Activated CD4-positive, alpha-beta T cell treated with anti-CD3 and anti-CD28 coated beads, Interleukin-2, amount 10 ng/mL, durations not matched to agents 24 days and 14 days (primary cell): ENCODE data around the gene RB1. TPM values are rescaled to one million over a fixed set of nuclear protein-coding genes. Genes with fewer than 3 reads are reported as not detected.
A peak's percentile ranks its signal among the peaks of the same experiment; 100 is the strongest.
"Not testable (repeated sequence)": the region's sequence is repeated elsewhere in the genome, so short reads cannot be mapped to it uniquely, and the experiment has no call there.

ENCODE experiments used
- DNase-seq: peaks from one replicate; pipeline ENCODE4 v3.0.0; 2022
- H3K27ac Mint-ChIP-seq: one replicate; pipeline ENCODE4 v1.8.0; 2022; ENCODE audit warnings: mild to moderate bottlenecking, mixed read lengths
- H3K27me3 Mint-ChIP-seq: one replicate; pipeline ENCODE4 v1.8.0; 2022; ENCODE audit warnings: mixed read lengths
- H3K36me3 Mint-ChIP-seq: one replicate; pipeline ENCODE4 v1.8.0; 2022; ENCODE audit warnings: low read depth, mild to moderate bottlenecking, mixed read lengths
- H3K4me1 Mint-ChIP-seq: one replicate; pipeline ENCODE4 v1.8.0; 2021; ENCODE audit warnings: mixed read lengths
- H3K4me3 Mint-ChIP-seq: one replicate; pipeline ENCODE4 v1.8.0; 2022; ENCODE audit warnings: mild to moderate bottlenecking, moderate library complexity, mixed read lengths
- H3K9me3 Mint-ChIP-seq: one replicate; pipeline ENCODE4 v1.8.0; 2021; ENCODE audit warnings: mixed read lengths
- intact Hi-C: fragments of 100-400 bp; cut with micrococcal nuclease; formaldehyde crosslinking; loops from one replicate; pipeline ENCODE4 v1.15.1; 2023
- total RNA-seq: library from RNA; stranded (reverse); gene quantifications from 2 replicates; pipeline ENCODE4 v1.2.3, GENCODE V29; 2022

The RB1 gene
- total RNA-seq, 1 donor from 2014 or later = 29.0 TPM

DNA sequence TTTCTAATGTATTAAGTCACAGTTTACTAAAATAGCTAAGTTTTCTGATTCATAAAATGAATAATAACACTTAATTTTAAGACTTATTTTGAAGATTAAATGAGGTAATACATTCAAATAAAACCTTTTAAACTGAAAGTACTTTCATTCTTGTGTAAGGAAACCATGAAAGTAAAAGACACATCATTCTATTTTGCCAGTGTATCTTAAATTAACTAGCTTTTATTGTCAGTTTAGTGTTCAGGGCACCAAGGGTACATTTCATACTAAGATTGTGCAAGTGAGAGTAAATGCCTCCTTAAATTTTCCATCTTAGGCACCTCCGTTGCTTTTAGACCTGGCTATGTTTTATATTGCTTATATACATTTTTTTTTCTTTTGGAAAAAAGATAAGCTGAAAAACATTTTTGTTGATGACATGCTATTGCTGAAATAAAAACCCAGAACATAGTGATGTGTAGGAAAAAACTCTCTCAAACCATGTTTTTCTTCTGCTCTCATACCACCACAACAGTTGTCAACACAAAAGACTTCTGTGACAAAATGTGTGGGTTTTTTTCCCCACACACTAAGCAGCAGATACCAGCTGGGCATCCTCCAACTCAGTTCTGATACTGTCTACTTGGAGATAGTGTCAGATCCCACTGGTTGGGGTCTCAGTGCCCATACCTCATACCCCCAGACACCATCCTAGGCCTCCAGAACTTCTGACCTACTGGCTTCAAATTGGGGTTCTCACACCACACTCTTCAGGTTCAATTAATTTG lies 140.1 kb downstream of the RB1 start:
- intact Hi-C loops = loop anchor here (1.0 kb wide), 1 partner anchor 40 kb away; no protein-coding TSS in a partner anchor
- Mint-ChIP-seq H3K4me1 (peaks cover 12% of the 10 kb centered on the region), H3K4me3 (peak overlapping the region; percentile 20), H3K27ac (peak overlapping the region; percentile 27), H3K9me3 (peaks cover 3% of the 10 kb centered on the region), H3K27me3 (no peaks in the 10 kb centered on the region), H3K36me3 (peaks cover 8% of the 10 kb centered on the region)
- DNase-seq = no peak

DNA sequence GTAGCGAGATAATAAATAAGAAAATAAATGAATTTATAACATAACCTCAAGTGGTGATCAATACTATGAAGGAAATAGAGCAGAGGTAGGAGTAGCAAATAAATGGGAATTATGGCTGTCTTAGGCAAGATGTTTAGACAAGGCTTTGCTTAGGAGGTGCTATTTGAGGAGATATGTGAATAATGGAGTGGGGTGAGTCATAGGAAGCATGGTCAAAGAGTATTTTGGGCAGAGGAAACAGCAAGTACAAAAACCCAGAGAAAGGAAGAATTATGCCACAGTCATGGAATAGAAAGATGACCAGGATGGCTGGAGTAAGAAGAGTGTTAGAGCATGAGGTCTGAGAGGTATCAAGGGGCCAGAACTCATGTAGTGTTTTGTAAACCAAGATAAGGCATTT lies 142.9 kb downstream of the RB1 start:
- intact Hi-C loops = loop anchor here (5.0 kb wide), 1 partner anchor 116 kb away; no protein-coding TSS in a partner anchor
- DNase-seq = no peak
- peaks cover 15% of the 10 kb centered on the region for H3K36me3 Mint-ChIP-seq

DNA sequence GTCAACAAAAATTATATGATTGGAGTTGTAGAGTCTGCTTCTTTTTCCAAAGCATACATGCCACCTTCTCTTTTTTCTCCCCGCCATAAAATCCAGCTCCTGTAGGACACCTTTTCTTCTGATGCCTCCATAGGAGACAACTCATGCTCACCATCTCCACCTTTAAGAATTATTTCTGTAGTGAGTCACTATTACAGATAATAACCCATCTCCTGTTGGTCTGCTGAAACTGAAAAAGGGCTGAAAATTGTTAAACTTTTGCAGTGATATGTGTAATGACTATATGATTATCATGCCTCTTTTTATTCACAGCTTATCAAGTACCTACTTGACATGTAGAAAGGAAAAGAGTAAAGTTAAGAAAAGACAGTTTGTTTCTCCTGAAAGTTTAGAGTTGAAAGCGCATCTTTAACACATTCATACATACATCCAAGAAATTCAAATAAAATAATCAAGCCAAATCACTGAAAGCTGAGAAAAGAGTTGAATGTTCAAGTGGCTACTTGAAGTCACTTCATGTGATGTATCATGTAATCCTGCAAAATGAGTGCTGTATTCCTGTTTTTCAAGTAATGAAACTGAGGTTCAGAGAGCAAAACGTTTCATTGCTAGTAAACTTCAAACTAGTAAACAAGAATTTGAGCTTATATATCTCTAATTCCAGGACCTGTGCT lies 144.9 kb downstream of the RB1 start:
- peaks cover 33% of the 10 kb centered on the region for H3K36me3 Mint-ChIP-seq
- peaks cover 15% of the 10 kb centered on the region for H3K9me3 Mint-ChIP-seq
- no peak overlapping the region for H3K27ac Mint-ChIP-seq
- DNase-seq = no peak
- H3K4me1 Mint-ChIP-seq = peaks cover 19% of the 10 kb centered on the region
- H3K27me3 Mint-ChIP-seq = no peaks in the 10 kb centered on the region
- intact Hi-C loops = loop anchor here (2.0 to 5.0 kb wide), 2 partner anchors 42 to 114 kb away; no protein-coding TSS in a partner anchor
- no peak overlapping the region for H3K4me3 Mint-ChIP-seq

More for the DNA sequence above, 142.9 kb downstream of the RB1 start:
- peaks cover 15% of the 10 kb centered on the region for H3K4me1 Mint-ChIP-seq
- no peaks in the 10 kb centered on the region for H3K27me3 Mint-ChIP-seq
- no peak overlapping the region for H3K4me3 Mint-ChIP-seq
- peaks cover 9% of the 10 kb centered on the region for H3K9me3 Mint-ChIP-seq
- H3K27ac Mint-ChIP-seq = no peak overlapping the region

DNA sequence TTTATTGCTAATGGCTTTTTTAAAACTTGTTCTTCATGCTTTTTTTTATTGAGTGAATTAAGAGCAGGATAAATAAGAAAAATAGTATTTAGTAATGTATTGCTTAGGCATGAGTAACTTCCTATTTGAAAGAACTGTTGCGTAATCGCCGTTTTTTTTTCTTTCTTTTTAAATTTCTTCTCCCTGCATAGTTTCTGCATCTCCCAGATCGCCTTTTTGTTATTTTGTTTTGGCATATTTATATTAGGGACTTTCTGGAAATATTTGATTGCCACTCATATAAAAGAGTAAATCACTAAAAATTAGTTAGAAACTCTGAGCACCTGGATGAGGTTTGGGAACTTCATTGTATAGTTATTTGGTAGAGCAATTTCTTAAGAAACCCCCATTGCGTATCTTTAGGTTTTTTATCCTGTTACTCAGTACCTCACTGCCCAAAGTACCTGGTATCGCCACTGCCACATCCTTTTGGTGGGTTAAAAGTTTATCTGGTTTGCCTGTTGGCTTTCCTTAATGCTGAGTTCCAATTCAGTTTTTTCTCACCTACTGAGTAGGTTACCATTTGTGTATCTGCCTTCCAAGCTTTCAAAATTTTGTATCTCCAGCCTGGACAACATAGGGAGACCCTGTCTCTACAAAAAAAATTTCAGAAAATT lies 145.5 kb downstream of the RB1 start:
- H3K9me3 Mint-ChIP-seq = peaks cover 15% of the 10 kb centered on the region
- H3K4me1 Mint-ChIP-seq = peaks cover 18% of the 10 kb centered on the region
- peak overlapping the region; percentile 53 for H3K4me3 Mint-ChIP-seq
- intact Hi-C loops = loop anchor here (2.0 to 5.0 kb wide), 2 partner anchors 42 to 113 kb away; no protein-coding TSS in a partner anchor
- no peaks in the 10 kb centered on the region for H3K27me3 Mint-ChIP-seq
- H3K27ac Mint-ChIP-seq = no peak overlapping the region
- DNase-seq = no peak
- peaks cover 36% of the 10 kb centered on the region for H3K36me3 Mint-ChIP-seq

DNA sequence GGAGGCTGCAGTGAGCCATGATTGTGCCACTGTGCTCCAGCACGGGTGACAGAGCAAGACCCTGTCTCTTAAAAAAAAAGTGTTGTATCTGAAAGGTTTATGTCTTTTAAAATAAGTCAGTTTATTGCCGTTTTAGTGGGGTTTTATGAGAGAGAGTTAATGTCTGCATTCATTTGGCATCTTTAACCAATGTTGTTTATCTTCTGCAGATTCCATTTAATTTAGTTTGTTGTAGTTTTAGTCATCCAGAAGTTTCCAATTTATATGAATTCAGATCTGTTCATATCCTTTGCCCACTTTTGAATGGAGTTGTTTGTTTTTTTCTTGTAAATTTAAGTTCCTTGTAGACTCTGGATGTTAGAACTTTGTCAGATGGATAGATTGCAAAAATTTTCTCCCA lies 146.1 kb downstream of the RB1 start:
- peaks cover 18% of the 10 kb centered on the region for H3K9me3 Mint-ChIP-seq
- peaks cover 16% of the 10 kb centered on the region for H3K4me1 Mint-ChIP-seq
- DNase-seq = no peak
- no peak overlapping the region for H3K27ac Mint-ChIP-seq
- no peaks in the 10 kb centered on the region for H3K27me3 Mint-ChIP-seq
- H3K36me3 Mint-ChIP-seq = peaks cover 39% of the 10 kb centered on the region
- intact Hi-C loops = loop anchor here (2.0 to 5.0 kb wide), 2 partner anchors 41 to 113 kb away; no protein-coding TSS in a partner anchor
- H3K4me3 Mint-ChIP-seq = no peak overlapping the region

DNA sequence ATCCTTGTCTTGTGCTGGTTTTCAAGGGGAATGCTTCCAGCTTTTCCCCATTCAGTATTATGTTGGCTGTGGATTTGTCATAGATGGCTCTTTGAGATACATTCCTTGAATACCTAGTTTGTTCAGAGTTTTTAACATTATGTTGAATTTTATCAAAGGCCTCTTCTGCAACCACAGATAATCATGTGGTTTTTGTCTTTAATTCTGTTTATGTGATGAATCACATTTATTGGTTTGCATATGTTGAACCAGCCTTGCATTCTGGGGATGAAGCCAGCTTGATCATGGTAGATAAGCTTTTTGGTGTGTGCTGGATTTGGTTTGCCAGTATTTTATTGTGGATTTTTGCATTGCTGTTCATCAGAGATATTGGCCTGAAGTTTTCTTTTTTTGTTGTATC lies 147.6 kb downstream of the RB1 start:
- peaks cover 17% of the 10 kb centered on the region for H3K4me1 Mint-ChIP-seq
- H3K27me3 Mint-ChIP-seq, intact Hi-C loops, H3K27ac Mint-ChIP-seq, H3K4me3 Mint-ChIP-seq, DNase-seq: not testable (repeated sequence)
- peaks cover 46% of the 10 kb centered on the region for H3K36me3 Mint-ChIP-seq
- peaks cover 21% of the 10 kb centered on the region for H3K9me3 Mint-ChIP-seq

DNA sequence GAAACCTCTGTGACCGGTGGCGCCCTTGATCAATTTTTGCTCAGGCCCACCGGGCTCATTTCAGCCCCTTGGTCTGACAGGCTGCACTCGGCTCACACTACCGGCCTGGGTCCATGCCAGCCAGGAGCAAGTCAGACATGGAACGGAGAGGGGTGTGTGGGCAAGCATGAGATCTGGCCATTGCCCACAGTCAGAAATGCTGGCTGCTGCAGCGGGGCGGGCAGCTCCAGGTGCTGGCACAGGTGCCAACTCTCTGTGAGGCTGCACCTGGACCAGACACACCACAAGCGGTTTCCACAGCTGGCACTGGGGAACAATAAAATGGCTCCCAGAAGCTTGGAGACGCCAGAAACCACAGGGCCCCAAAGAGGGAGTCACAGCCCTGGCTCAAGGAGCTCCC lies 153.0 kb downstream of the RB1 start:
- peaks cover 12% of the 10 kb centered on the region for H3K9me3 Mint-ChIP-seq
- H3K27ac Mint-ChIP-seq = no peak overlapping the region
- no peak for DNase-seq
- H3K27me3 Mint-ChIP-seq = no peaks in the 10 kb centered on the region
- intact Hi-C loops = no loop called here
- no peak overlapping the region for H3K4me3 Mint-ChIP-seq
- peaks cover 63% of the 10 kb centered on the region for H3K36me3 Mint-ChIP-seq
- H3K4me1 Mint-ChIP-seq = peaks cover 10% of the 10 kb centered on the region

DNA sequence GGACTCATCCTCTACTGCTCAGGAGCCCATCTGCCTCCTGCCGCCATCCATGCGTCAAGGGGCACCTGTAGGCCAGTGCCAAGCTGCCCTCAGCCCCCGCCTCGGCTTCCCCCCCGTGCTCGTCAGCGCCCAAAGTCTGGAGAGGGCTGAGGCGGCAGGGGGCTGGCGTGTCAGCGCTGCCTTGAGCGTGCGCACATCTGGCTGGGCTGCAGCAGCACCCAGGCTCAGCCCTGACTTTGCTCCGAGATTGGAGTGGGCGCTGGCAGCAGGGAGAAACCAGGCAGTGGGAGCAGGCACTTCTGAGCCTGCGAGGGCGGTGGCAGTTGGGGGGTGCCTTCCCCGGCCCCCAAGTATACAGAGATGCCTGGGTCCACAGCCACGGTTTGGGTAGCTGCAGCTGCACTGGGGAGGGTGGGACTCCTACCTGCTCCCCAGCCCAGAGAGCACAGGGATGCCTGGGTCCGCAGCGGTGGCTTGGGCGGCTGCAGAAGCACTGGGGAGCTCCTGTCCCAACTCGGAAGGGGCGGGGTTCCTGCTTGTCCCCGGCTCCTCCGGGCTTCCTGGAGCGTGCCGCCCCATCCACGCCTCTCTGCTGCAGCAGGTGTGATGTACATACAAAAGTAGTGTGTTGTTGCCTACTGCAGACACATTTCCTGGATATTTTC lies 154.2 kb downstream of the RB1 start:
- Mint-ChIP-seq H3K4me3 (no peak overlapping the region), H3K36me3 (peaks cover 58% of the 10 kb centered on the region), H3K27me3 (no peaks in the 10 kb centered on the region), H3K9me3 (peaks cover 6% of the 10 kb centered on the region), H3K27ac (no peak overlapping the region), H3K4me1 (peaks cover 5% of the 10 kb centered on the region)
- intact Hi-C loops = no loop called here
- no peak for DNase-seq

DNA sequence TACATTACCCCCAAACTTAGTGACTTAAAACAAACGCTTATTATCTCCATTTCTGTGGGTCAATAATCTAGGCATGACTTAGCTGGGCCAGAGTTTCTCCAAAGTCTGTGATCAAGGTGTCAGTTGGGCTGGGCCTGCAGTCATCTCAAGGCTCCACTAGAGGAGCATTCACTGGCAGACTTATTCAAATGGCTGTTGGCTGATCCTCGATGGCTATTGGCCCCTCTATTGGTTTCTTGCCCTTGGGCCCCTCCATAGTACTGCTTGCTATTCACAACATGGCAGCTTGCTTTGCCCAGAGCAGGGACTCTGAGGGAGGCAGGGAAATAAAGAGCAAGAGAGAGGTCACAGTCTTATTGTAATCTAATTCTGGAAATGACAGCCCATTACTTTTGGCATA lies 171.7 kb downstream of the RB1 start:
- Mint-ChIP-seq H3K27me3 (no peaks in the 10 kb centered on the region), H3K27ac (no peak overlapping the region), H3K4me3 (no peak overlapping the region), H3K36me3 (peaks cover 41% of the 10 kb centered on the region), H3K4me1 (peaks cover 2% of the 10 kb centered on the region), H3K9me3 (peaks cover 10% of the 10 kb centered on the region)
- DNase-seq = no peak
- intact Hi-C loops = no loop called here

DNA sequence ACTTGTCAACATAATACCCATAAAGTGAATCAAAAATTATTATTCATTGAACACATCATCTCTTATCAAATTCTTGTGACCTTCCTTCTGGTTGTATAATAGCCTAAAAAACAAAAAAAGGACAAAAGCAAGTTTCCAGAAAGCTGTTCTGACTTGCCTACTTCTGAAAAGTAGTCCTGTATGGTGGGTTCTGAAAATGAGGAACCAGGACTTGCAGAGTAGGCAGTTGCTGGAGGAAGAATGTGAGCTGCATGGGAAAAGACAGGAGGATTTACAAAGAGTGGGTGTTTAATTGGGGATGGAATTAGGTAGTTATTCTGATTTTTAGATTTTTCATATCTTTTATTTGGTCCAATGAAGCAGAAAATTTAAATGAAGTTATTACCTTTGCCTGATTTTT lies 172.7 kb downstream of the RB1 start:
- Mint-ChIP-seq H3K9me3 (peaks cover 10% of the 10 kb centered on the region), H3K4me3 (no peak overlapping the region), H3K27ac (no peak overlapping the region), H3K27me3 (no peaks in the 10 kb centered on the region), H3K4me1 (peaks cover 2% of the 10 kb centered on the region), H3K36me3 (peaks cover 41% of the 10 kb centered on the region)
- no peak for DNase-seq
- intact Hi-C loops = no loop called here

DNA sequence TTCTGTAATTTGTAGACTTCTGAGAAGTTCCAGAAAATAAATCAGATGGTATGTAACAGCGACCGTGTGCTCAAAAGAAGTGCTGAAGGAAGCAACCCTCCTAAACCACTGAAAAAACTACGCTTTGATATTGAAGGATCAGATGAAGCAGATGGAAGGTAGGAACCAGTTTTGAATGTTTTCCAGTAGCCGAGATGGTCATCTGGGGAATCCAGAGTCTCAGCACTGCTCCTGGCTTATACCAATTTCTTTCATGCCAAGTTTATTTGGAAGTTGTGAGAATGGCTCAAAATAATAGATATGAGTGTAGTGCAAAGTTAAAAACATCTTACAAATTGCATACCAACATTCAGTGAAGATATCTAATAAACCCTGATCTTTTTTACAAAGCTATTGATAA lies 173.1 kb downstream of the RB1 start:
- no peak overlapping the region for H3K27ac Mint-ChIP-seq
- intact Hi-C loops = no loop called here
- peaks cover 39% of the 10 kb centered on the region for H3K36me3 Mint-ChIP-seq
- H3K4me1 Mint-ChIP-seq = peaks cover 2% of the 10 kb centered on the region
- no peaks in the 10 kb centered on the region for H3K27me3 Mint-ChIP-seq
- DNase-seq = no peak
- H3K9me3 Mint-ChIP-seq = peaks cover 8% of the 10 kb centered on the region
- H3K4me3 Mint-ChIP-seq = no peak overlapping the region

DNA sequence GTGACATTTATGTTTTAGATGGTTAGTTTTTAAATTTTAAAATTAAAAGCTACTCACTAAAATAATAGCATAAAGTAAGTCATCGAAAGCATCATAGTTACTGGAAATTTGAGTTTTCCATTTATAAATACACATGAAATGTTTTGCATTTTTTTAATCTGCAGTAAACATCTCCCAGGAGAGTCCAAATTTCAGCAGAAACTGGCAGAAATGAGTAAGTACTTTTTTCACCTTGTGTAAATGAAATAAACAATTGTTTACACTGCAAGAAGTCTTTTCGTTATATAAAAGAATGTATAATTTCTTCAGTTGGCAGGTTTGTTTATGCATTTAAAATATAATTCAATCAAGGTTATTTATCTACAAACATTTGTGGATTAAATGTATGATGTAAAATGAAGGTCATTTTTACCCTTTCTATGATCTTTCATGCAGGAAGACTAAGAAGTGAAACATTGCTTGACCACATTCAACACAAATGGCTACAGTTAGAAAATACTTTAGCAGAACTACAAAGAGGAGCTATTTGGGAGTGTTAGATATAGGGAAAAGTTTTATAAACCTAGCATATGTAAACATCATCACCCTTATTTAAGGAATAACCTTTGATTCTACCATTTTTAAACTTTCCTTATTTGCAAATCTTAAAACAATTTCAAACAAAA lies 173.8 kb downstream of the RB1 start:
- peaks cover 6% of the 10 kb centered on the region for H3K9me3 Mint-ChIP-seq
- H3K27me3 Mint-ChIP-seq = no peaks in the 10 kb centered on the region
- intact Hi-C loops = no loop called here
- no peak for DNase-seq
- peaks cover 41% of the 10 kb centered on the region for H3K36me3 Mint-ChIP-seq
- peaks cover 2% of the 10 kb centered on the region for H3K4me1 Mint-ChIP-seq
- H3K27ac Mint-ChIP-seq = no peak overlapping the region
- H3K4me3 Mint-ChIP-seq = no peak overlapping the region

DNA sequence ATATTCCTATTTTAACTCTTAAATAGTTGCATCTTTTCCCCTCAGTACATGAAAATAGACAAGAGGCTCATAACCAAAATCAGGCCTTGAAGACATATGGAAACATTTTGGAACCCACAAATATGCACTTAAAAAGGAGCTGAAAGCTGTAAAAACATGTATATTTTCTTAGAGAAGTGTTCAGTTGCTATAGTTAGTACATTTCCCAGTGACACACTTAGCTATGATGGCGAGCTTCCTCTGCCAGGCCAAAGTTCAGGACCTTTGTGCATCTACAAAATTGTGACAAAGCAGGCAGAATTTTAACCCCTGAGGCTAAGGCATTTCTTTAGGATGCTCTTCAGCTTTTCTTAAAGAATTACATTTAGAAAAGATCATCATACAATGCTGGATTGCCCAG lies 174.8 kb downstream of the RB1 start:
- Mint-ChIP-seq H3K9me3 (peaks cover 6% of the 10 kb centered on the region), H3K27me3 (no peaks in the 10 kb centered on the region), H3K27ac (no peak overlapping the region), H3K4me1 (peaks cover 2% of the 10 kb centered on the region), H3K4me3 (no peak overlapping the region), H3K36me3 (peaks cover 42% of the 10 kb centered on the region)
- no peak for DNase-seq
- intact Hi-C loops = no loop called here
